HL-60 (cell line): Measurements from ENCODE around the gene TRIM28.

ENCODE experiments used
- CTCF ChIP-seq: IDR thresholded peaks from one replicate; pipeline ENCODE4 v1.5.1; 2011; ENCODE audit warnings: low read length, control low read depth, inconsistent platforms; ENCODE audit not compliant: insufficient read depth
- POLR2AphosphoS5 ChIP-seq: IDR thresholded peaks from 2 replicates; pipeline ENCODE4 v1.6.1; 2012; ENCODE audit warnings: low read depth
- REST ChIP-seq: IDR thresholded peaks from 2 replicates; pipeline ENCODE4 v1.6.1; 2012; ENCODE audit warnings: low read depth; ENCODE audit not compliant: insufficient replicate concordance
- SPI1 ChIP-seq: IDR thresholded peaks from 2 replicates; pipeline ENCODE4 v1.6.1; 2012; ENCODE audit warnings: low read depth, mild to moderate bottlenecking, borderline replicate concordance

GRCh38 chr19:58558623-58559274 is 14.9 kb downstream of the TRIM28 start:
- TF ChIP-seq CTCF = no peak
- TF ChIP-seq SPI1 = peak; percentile 21; the same call in 1 of the 2 replicates
- TF ChIP-seq REST = peak; percentile 47
- no peak; the same call in 1 of the 2 replicates for TF ChIP-seq POLR2AphosphoS5
